Hepatocyte (in vitro differentiated cells): ENCODE results near the gene HPS5. TPM values are rescaled to one million over a fixed set of nuclear protein-coding genes. Genes with fewer than 3 reads are reported as not detected.

Experiments used
- DNase-seq: peaks from one replicate; pipeline ENCODE4 v3.0.0-alpha.2; 2016; ENCODE audit warnings: low spot score
- H2AFZ ChIP-seq: fragments of 200-600 bp; sonication (generic); 2 replicates; pipeline ENCODE4 v1.6.0; 2016; ENCODE audit warnings: antibody characterized with exemption, mild to moderate bottlenecking
- H3K27ac ChIP-seq: fragments of 200-600 bp; sonication (generic); 2 replicates; pipeline ENCODE4 v1.5.1; 2016; ENCODE audit warnings: mild to moderate bottlenecking
- H3K27me3 ChIP-seq: fragments of 200-600 bp; sonication (generic); 2 replicates; pipeline ENCODE4 v1.6.1; 2016
- H3K36me3 ChIP-seq: fragments of 200-600 bp; sonication (generic); replicated peaks from 2 replicates; pipeline ENCODE4 v1.5.1; 2016; ENCODE audit warnings: low read depth; ENCODE audit not compliant: insufficient read depth
- H3K4me1 ChIP-seq: fragments of 200-600 bp; sonication (generic); 2 replicates; pipeline ENCODE4 v1.5.1; 2016; ENCODE audit warnings: mild to moderate bottlenecking, moderate library complexity; ENCODE audit not compliant: insufficient read depth
- H3K4me2 ChIP-seq: fragments of 200-600 bp; sonication (generic); 2 replicates; pipeline ENCODE4 v1.6.0; 2016
- H3K4me3 ChIP-seq: fragments of 200-600 bp; sonication (generic); 2 replicates; pipeline ENCODE4 v1.5.1; 2016; ENCODE audit warnings: mild to moderate bottlenecking
- H3K79me2 ChIP-seq: fragments of 200-600 bp; sonication (generic); 2 replicates; pipeline ENCODE4 v1.6.0; 2017; ENCODE audit warnings: mild to moderate bottlenecking
- H3K9me2 ChIP-seq: fragments of 200-600 bp; sonication (generic); replicated peaks from 2 replicates; pipeline ENCODE4 v1.6.0; 2017; ENCODE audit warnings: mild to moderate bottlenecking; ENCODE audit not compliant: insufficient read depth
- H3K9me3 ChIP-seq: fragments of 200-600 bp; sonication (generic); 2 replicates; pipeline ENCODE4 v1.5.1; 2016; ENCODE audit warnings: low read depth, mild to moderate bottlenecking
- H4K20me1 ChIP-seq: fragments of 200-600 bp; sonication (generic); 2 replicates; pipeline ENCODE4 v1.6.0; 2016; ENCODE audit warnings: mild to moderate bottlenecking; ENCODE audit not compliant: insufficient read depth, poor library complexity, severe bottlenecking
- EZH2 ChIP-seq: fragments of 200-600 bp; sonication (generic); IDR thresholded peaks from 2 replicates; pipeline ENCODE4 v1.6.1; 2016; ENCODE audit warnings: antibody characterized with exemption, mild to moderate bottlenecking, borderline replicate concordance
- EZH2phosphoT487 ChIP-seq: fragments of 200-600 bp; sonication (generic); IDR thresholded peaks from one replicate; pipeline ENCODE4 v1.6.1; 2018; ENCODE audit warnings: antibody characterized with exemption, mild to moderate bottlenecking, low read depth, moderate library complexity; ENCODE audit not compliant: unreplicated experiment, severe bottlenecking
- WGBS: methylation state at CpG from one replicate; pipeline ENCODE4 v1.1.6; 2016; ENCODE audit warnings: low lambda C conversion rate; ENCODE audit errors: missing lambda C conversion rate; 5-methylcytosine and 5-hydroxymethylcytosine counted together
- polyA plus RNA-seq: library from polyadenylated mRNA; unstranded; fragments of >200 nt; fragmentation: Nextera tagmentation; extraction: Ambion mirVana; gene quantifications from 2 replicates; pipeline ENCODE4 v1.2.1, GENCODE V29; 2016
- total RNA-seq: library from RNA; depleted of rRNA; stranded (reverse); fragments of >200 nt; gene quantifications from 2 replicates; pipeline ENCODE4 v1.2.3, GENCODE V29; 2014
- TF ChIP-seq, protein P1 (sequence below): fragments of 200-600 bp; sonication (generic); IDR thresholded peaks from 2 replicates; pipeline ENCODE4 v1.5.1; 2016; ENCODE audit warnings: antibody characterized with exemption, mild to moderate bottlenecking; ENCODE audit not compliant: poor library complexity

Gene HPS5
- total and polyA plus RNA-seq, 2 experiments from 2014 or later = 10.3 to 18.0 TPM

DNA sequence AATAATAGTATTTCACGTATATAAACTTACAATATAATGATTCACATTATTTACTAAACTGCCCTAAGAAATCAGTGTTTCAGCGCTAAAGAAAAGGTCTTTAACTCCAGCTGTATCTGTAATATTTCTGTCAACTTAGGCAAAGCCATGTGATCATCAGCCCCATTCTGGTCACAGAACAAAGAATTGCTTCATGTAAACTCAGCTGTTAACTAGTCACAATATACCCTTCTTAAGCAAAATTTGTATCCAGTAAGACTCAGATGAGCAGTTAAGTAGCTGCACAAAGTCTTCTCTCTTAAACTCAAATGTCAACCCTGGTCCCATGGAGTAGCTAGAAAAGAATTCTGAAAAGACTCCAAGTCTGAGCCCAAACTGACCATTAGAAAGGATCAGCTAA is 26.6 kb downstream of the HPS5 start:
- 97% methylated on average over 2 of the region's 2 CpGs for WGBS
- H3K4me2 ChIP-seq = no peak overlapping the region
- H3K36me3 ChIP-seq = no peaks in the 10 kb centered on the region
- no peak for DNase-seq
- H3K4me1 ChIP-seq = no peaks in the 10 kb centered on the region
- no peaks in the 10 kb centered on the region for H3K79me2 ChIP-seq
- TF ChIP-seq EZH2 (no peak), EZH2phosphoT487 (no peak)
- TF ChIP-seq, protein P1, sequence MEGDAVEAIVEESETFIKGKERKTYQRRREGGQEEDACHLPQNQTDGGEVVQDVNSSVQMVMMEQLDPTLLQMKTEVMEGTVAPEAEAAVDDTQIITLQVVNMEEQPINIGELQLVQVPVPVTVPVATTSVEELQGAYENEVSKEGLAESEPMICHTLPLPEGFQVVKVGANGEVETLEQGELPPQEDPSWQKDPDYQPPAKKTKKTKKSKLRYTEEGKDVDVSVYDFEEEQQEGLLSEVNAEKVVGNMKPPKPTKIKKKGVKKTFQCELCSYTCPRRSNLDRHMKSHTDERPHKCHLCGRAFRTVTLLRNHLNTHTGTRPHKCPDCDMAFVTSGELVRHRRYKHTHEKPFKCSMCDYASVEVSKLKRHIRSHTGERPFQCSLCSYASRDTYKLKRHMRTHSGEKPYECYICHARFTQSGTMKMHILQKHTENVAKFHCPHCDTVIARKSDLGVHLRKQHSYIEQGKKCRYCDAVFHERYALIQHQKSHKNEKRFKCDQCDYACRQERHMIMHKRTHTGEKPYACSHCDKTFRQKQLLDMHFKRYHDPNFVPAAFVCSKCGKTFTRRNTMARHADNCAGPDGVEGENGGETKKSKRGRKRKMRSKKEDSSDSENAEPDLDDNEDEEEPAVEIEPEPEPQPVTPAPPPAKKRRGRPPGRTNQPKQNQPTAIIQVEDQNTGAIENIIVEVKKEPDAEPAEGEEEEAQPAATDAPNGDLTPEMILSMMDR = no peak
- H3K4me3 ChIP-seq = no peak overlapping the region
- H3K27me3 ChIP-seq = no peaks in the 10 kb centered on the region
- no peaks in the 10 kb centered on the region for H4K20me1 ChIP-seq
- H3K9me3 ChIP-seq = no peaks in the 10 kb centered on the region
- H3K27ac ChIP-seq = no peak overlapping the region
- no peaks in the 10 kb centered on the region for H3K9me2 ChIP-seq
- no peak overlapping the region for H2AFZ ChIP-seq

DNA sequence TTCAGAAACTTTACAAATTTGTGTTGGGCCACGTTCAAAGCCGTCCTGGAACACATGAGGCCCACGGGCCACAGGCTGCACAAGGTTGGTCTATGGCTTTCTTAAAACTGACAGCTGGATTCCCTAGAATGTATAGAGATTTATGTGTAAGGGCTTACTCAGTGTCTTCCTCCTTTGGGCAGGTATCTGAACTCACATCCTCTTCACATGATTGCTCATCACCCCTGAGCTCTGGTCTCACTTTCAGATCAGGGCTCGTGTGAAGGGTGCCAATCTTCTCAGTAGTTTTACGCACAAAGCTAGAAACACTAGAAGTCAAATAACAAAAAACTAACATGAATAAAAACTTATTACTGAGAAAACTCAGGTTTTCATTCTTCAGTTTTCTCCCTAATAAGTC is 27.1 kb downstream of the HPS5 start:
- no peak overlapping the region for H3K4me2 ChIP-seq
- no peaks in the 10 kb centered on the region for H3K9me3 ChIP-seq
- no peaks in the 10 kb centered on the region for H3K27me3 ChIP-seq
- 99% methylated on average over 5 of the region's 5 CpGs for WGBS
- no peaks in the 10 kb centered on the region for H3K4me1 ChIP-seq
- H3K4me3 ChIP-seq = no peak overlapping the region
- no peak overlapping the region for H2AFZ ChIP-seq
- H3K79me2 ChIP-seq = no peaks in the 10 kb centered on the region
- TF ChIP-seq EZH2 = no peak
- TF ChIP-seq, protein P1 = no peak
- no peak for TF ChIP-seq EZH2phosphoT487
- no peak for DNase-seq
- no peaks in the 10 kb centered on the region for H4K20me1 ChIP-seq
- H3K27ac ChIP-seq = no peak overlapping the region
- H3K9me2 ChIP-seq = no peaks in the 10 kb centered on the region
- no peaks in the 10 kb centered on the region for H3K36me3 ChIP-seq

DNA sequence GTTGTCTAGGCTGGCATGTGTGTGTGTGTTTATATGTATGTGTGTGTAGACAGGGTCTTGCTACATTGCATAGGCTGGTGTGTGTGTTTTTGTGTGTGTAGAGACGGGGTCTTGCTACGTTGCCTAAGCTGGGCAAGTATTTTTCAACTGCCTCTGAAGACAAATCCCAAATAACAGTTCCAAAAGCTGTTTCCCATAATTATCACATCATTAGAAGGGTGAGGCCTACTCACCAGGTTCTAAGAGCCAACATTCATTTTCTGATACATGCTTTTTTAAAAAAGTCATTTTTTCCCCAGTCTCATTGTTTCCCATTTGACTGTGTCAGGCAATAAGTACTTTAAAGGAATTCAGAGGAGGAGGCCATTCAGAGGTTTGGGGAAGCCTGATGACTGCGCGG is 33.0 kb downstream of the HPS5 start:
- Histone ChIP-seq H4K20me1 (no peaks in the 10 kb centered on the region), H3K27ac (no peak overlapping the region), H3K27me3 (no peaks in the 10 kb centered on the region), H3K4me2 (no peak overlapping the region), H3K4me3 (no peak overlapping the region), H3K9me3 (no peaks in the 10 kb centered on the region), H3K36me3 (peaks cover 6% of the 10 kb centered on the region), H3K4me1 (no peaks in the 10 kb centered on the region), H2AFZ (no peak overlapping the region), H3K9me2 (no peaks in the 10 kb centered on the region), H3K79me2 (no peaks in the 10 kb centered on the region)
- 96% methylated on average over 4 of the region's 4 CpGs for WGBS
- DNase-seq = no peak
- TF ChIP-seq EZH2 = no peak

DNA sequence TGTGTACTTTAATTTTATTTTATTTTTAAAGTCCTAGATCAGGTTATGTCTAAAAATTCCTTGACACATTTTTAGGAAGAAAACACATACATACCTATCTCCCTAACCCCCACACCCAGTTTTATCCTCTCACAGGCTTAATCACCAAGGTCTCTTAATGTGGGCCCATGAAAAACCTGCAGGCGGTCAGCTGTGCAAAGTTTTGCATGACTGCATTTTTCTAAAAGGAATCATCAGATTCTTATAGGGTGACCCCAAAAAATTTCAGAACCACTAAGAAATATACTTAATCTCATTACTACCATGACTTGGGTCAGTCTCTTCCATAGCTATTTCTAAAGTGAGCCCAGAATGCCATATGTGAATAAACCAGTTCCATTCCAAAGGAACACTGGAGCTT is 36.1 kb downstream of the HPS5 start:
- no peaks in the 10 kb centered on the region for H3K27me3 ChIP-seq
- no peak overlapping the region for H2AFZ ChIP-seq
- H3K79me2 ChIP-seq = no peaks in the 10 kb centered on the region
- H3K27ac ChIP-seq = no peak overlapping the region
- no peaks in the 10 kb centered on the region for H4K20me1 ChIP-seq
- H3K4me3 ChIP-seq = no peak overlapping the region
- no peak for TF ChIP-seq EZH2phosphoT487
- TF ChIP-seq, protein P1 = no peak
- TF ChIP-seq EZH2 = no peak
- H3K36me3 ChIP-seq = peaks cover 6% of the 10 kb centered on the region
- H3K9me3 ChIP-seq = no peaks in the 10 kb centered on the region
- H3K4me2 ChIP-seq = no peak overlapping the region
- no peaks in the 10 kb centered on the region for H3K4me1 ChIP-seq
- DNase-seq = no peak
- WGBS = 100% methylated on average over 1 of the region's 1 CpG
- no peaks in the 10 kb centered on the region for H3K9me2 ChIP-seq
